Suprapubic skin (tissue), 3 donors: ENCODE results near the gene PBLD.

Experiments used
- CTCF ChIP-seq, 2 donors: fragments of 200-600 bp in 1 of 2; fragments of 450-650 bp in 1 of 2; sonication (generic) in 1 of 2; IDR thresholded peaks; one replicate each; pipeline ENCODE4 v1.5.1; 2016 to 2019; ENCODE audit warnings: antibody characterized with exemption in 2 of 2, mild to moderate bottlenecking in 1 of 2, moderate library complexity in 1 of 2
- EP300 ChIP-seq: sonication (generic); formaldehyde crosslinking; IDR thresholded peaks from one replicate; pipeline ENCODE4 v1.6.1; 2017; ENCODE audit warnings: antibody characterized with exemption

GRCh38 chr10:68302871-68303270 is 29.9 kb downstream of the PBLD start:
- no peak for TF ChIP-seq CTCF (IDR thresholded peaks at IDR 0.05)
- TF ChIP-seq EP300: no peak
